COLO829 (cell line): Measurements from ENCODE around the gene SOCS3.

Source experiments
- DNase-seq: peaks from one replicate; pipeline ENCODE4 v3.0.0; 2012; ENCODE audit warnings: low spot score

Gene SOCS3

GRCh38 chr17:78307887-78308638, 51.8 kb downstream of the SOCS3 start:
- DNase-seq, result no peak

- DNase-seq, result no peak
These were observed 53.0 kb downstream of the SOCS3 start for GRCh38 chr17:78306913-78307312.
